HepG2 (cell line): Measurements from ENCODE around the gene DNAJB11. TPM values are rescaled to one million over a fixed set of nuclear protein-coding genes. Genes with fewer than 3 reads are reported as not detected.
A peak's percentile ranks its signal among the peaks of the same experiment; 100 is the strongest.

Experiments used
- ATAC-seq: fragments of 200-7000 bp; cut with Tn5 transposase; 3 replicates; pipeline ENCODE4 v1.9.1; 2020; ENCODE audit warnings: mild to moderate bottlenecking, moderate library complexity
- BruUV-seq: library from RNA; stranded (reverse); fragments of 400-500 nt; replicated peaks from 2 replicates; lab custom pipeline; 2021; lab: Mats Ljungman, UMichigan
- CTCF ChIA-PET: fragments of 300-600 bp; formaldehyde crosslinking; extraction: SDS; loops from one replicate; lab custom pipeline; 2021; ENCODE audit warnings: low total read pairs, inconsistent platforms, low intra/inter-chr PET ratio; lab: Yijun Ruan, JAX
- POLR2A ChIA-PET: fragments of 350-600 bp; sonication (Branson Sonifier 250); formaldehyde crosslinking; loops from one replicate; lab custom pipeline; 2020; ENCODE audit warnings: antibody characterized with exemption, inconsistent platforms; lab: Yijun Ruan, JAX
- DNase-seq: peaks from one replicate; pipeline ENCODE4 v3.0.0-alpha.2; 2015; ENCODE audit warnings: low spot score
- FAIRE-seq: peaks from 3 replicates; lab custom pipeline; 2011; peaks lifted over from hg19 to GRCh38; lab: Jason Lieb, UNC
- H2AFZ ChIP-seq: one replicate; pipeline ENCODE4 v1.6.1; 2011; ENCODE audit warnings: low read length, inconsistent platforms
- H3K27ac ChIP-seq: fragments of 300-600 bp; 3 replicates; pipeline ENCODE4 v1.8.0; 2011; ENCODE audit warnings: mixed run types, mild to moderate bottlenecking, mixed read lengths, low read length, inconsistent platforms; ENCODE audit not compliant: insufficient read depth; ENCODE audit errors: extremely low read length
- H3K27me3 ChIP-seq, 2 experiments: fragments of 200-600 bp in 1 of 2; 2 replicates in 1 of 2; 3 replicates in 1 of 2; pipeline versions ENCODE4 v1.6.0 to v1.8.0; 2011; ENCODE audit warnings: low read length in 2 of 2, mild to moderate bottlenecking in 2 of 2, moderate library complexity in 2 of 2, inconsistent platforms in 1 of 2; ENCODE audit not compliant: insufficient read depth in 2 of 2, control insufficient read depth in 1 of 2
- H3K36me3 ChIP-seq, 2 experiments: fragments of 200-600 bp in 1 of 2; replicated peaks in 1 of 2; 2 replicates in 1 of 2; 3 replicates in 1 of 2; pipeline versions ENCODE4 v1.5.1 to v1.8.0; 2011; ENCODE audit warnings: low read length in 2 of 2, inconsistent platforms in 1 of 2; ENCODE audit not compliant: insufficient read depth in 2 of 2, control insufficient read depth in 1 of 2
- H3K4me1 ChIP-seq: 2 replicates; pipeline ENCODE4 v1.5.1; 2012; ENCODE audit warnings: low read length, inconsistent platforms; ENCODE audit not compliant: insufficient read depth
- H3K4me2 ChIP-seq: 2 replicates; pipeline ENCODE4 v1.6.0; 2011; ENCODE audit warnings: low read depth, low read length, inconsistent platforms
- H3K4me3 ChIP-seq, 3 experiments: fragments of 200-600 bp in 1 of 3; sonication (generic), shearing (Covaris generic) in 1 of 3; replicated peaks in 1 of 3; 2 replicates each; pipeline ENCODE4 v1.5.1; 2011 to 2016; ENCODE audit warnings: low read length in 3 of 3, inconsistent platforms in 2 of 3, low read depth in 2 of 3, mild to moderate bottlenecking in 2 of 3, control low read depth in 1 of 3, mixed read lengths in 1 of 3; ENCODE audit not compliant: insufficient read depth in 1 of 3
- H3K79me2 ChIP-seq: one replicate; pipeline ENCODE4 v1.6.1; 2011; ENCODE audit warnings: low read length, inconsistent platforms; ENCODE audit not compliant: insufficient read depth
- H3K9ac ChIP-seq: 2 replicates; pipeline ENCODE4 v1.6.0; 2011; ENCODE audit warnings: mild to moderate bottlenecking, low read depth, low read length, inconsistent platforms; ENCODE audit not compliant: insufficient read depth
- H3K9me3 ChIP-seq: 2 replicates; pipeline ENCODE4 v1.5.1; 2012; ENCODE audit warnings: mild to moderate bottlenecking, low read length
- H4K20me1 ChIP-seq: 2 replicates; pipeline ENCODE4 v1.6.0; 2011; ENCODE audit warnings: inconsistent platforms, mild to moderate bottlenecking, low read length, moderate library complexity; ENCODE audit not compliant: insufficient read depth
- CTCF ChIP-seq: sonication (generic); formaldehyde crosslinking; IDR thresholded peaks from 2 replicates; pipeline ENCODE4 v1.5.0; 2020; ENCODE audit warnings: mild to moderate bottlenecking, missing genetic modification reagents, moderate library complexity
- MAFF ChIP-seq: IDR thresholded peaks from 2 replicates; pipeline ENCODE4 v1.6.1; 2011; ENCODE audit warnings: low read depth, low read length, improper control_type of control experiment
- MAFK ChIP-seq, 2 experiments: IDR thresholded peaks in 1 of 2; conservative IDR thresholded peaks in 1 of 2; 2 replicates each; pipeline ENCODE4 v1.6.1; 2011; ENCODE audit warnings: improper control_type of control experiment in 2 of 2, low read length in 2 of 2
- NFRKB ChIP-seq: fragments of 450-650 bp; IDR thresholded peaks from 2 replicates; pipeline ENCODE4 v1.6.1; 2017
- STAG1 ChIP-seq: sonication (generic); formaldehyde crosslinking; IDR thresholded peaks from 2 replicates; pipeline ENCODE4 v1.4.0; 2020; ENCODE audit warnings: missing genetic modification reagents
- ZBTB8A ChIP-seq: sonication (generic); formaldehyde crosslinking; IDR thresholded peaks from 2 replicates; pipeline ENCODE4 v1.4.0; 2020; ENCODE audit warnings: mild to moderate bottlenecking, low read depth, missing genetic modification reagents, borderline replicate concordance
- WGBS: methylation state at CpG from one replicate; pipeline ENCODE4 v1.1.6; 2017; ENCODE audit warnings: low lambda C conversion rate; 5-methylcytosine and 5-hydroxymethylcytosine counted together
- in situ Hi-C: cut with HindIII; loops from 2 replicates; pipeline ENCODE4 v1.10.0; 2017; ENCODE audit warnings: low pct_unique_long_range_greater_than_20kb; ENCODE audit not compliant: extremely low pct_ligation_motif_present
- intact Hi-C: fragments of 100-400 bp; cut with micrococcal nuclease; formaldehyde crosslinking; loops from one replicate; pipeline ENCODE4 v1.10.0; 2022; ENCODE audit not compliant: unreplicated experiment
- polyA plus RNA-seq, 8 experiments: library from polyadenylated mRNA; depleted of rRNA in 3 of 8; stranded (reverse) in 7 of 8; unstranded in 1 of 8; fragments of >200 nt; fragmentation: Illumina TruSeq in 4 of 8; extraction: Trizol in 4 of 8; gene quantifications; 2 replicates each; pipeline versions ENCODE4 v1.2.1 to v1.2.3, GENCODE V29; 2011 to 2016; ENCODE audit warnings: low read depth in 4 of 8, missing spikeins in 1 of 8, mixed read lengths in 1 of 8; ENCODE audit not compliant: insufficient read depth in 1 of 8
- total RNA-seq, 5 experiments: library from RNA; depleted of rRNA; stranded (reverse); fragments of >200 nt; fragmentation: Illumina TruSeq; extraction: Trizol; gene quantifications; 2 replicates each; pipeline ENCODE4 v1.2.3, GENCODE V29; 2016; ENCODE audit warnings: low read depth in 1 of 5

Gene DNAJB11
- total and polyA plus RNA-seq, 2 of the 13 experiments (the other 11 are each of a cell fraction or from before 2014, with no cell fraction given) = 41.0 to 132 TPM

- FAIRE-seq = no peak
- Histone ChIP-seq H3K36me3 (peaks cover 1 to 4% of the 10 kb centered on the region in 2 experiments; a peak in 3 of 5 replicates), H4K20me1 (no peaks in the 10 kb centered on the region), H3K79me2 (no peaks in the 10 kb centered on the region), H3K27ac (no peak overlapping the region), H3K9ac (no peak overlapping the region), H3K4me1 (peaks cover 21% of the 10 kb centered on the region), H3K27me3 (no peaks in the 10 kb centered on the region), H2AFZ (no peak overlapping the region), H3K4me3 (no peak overlapping the region), H3K4me2 (no peak overlapping the region), H3K9me3 (no peaks in the 10 kb centered on the region)
- POLR2A ChIA-PET = interaction anchor here (0.7 kb wide), 1 partner anchor 12 kb away, joined by 3 read pairs; no protein-coding TSS in a partner anchor
- CTCF ChIA-PET = no interaction called here
- in situ Hi-C loops = no loop called here
- no peak for DNase-seq
- WGBS = 91% methylated on average over 3 of the region's 3 CpGs
- ATAC-seq = no peak
- BruUV-seq = no TSS peak
- intact Hi-C loops = no loop called here
- TF ChIP-seq MAFF (peak; percentile 87), MAFK (conservative IDR thresholded peaks at IDR 0.05 in 1 of 2, IDR thresholded peaks at IDR 0.05 in 1 of 2; ENCODE audit: low read length in 2 of 2) (peak; percentile 80 to 93), NFRKB (no peak)
Measured at GRCh38 chr3:186549497-186549896, 21.0 kb upstream of the DNAJB11 start.

GRCh38 chr3:186551387-186551786 is 19.1 kb upstream of the DNAJB11 start:
- in situ Hi-C loops = no loop called here
- DNase-seq = no peak

More at GRCh38 chr3:186551387-186551786, 19.1 kb upstream of the DNAJB11 start:
- Histone ChIP-seq H2AFZ (no peak overlapping the region), H3K4me1 (peaks cover 21% of the 10 kb centered on the region), H3K36me3 (peaks cover 3 to 19% of the 10 kb centered on the region in 2 experiments; a peak in 4 of 5 replicates), H3K4me3 (no peak overlapping the region), H4K20me1 (no peaks in the 10 kb centered on the region), H3K27me3 (no peaks in the 10 kb centered on the region), H3K9me3 (no peaks in the 10 kb centered on the region), H3K4me2 (no peak overlapping the region), H3K79me2 (no peaks in the 10 kb centered on the region), H3K9ac (no peak overlapping the region), H3K27ac (no peak overlapping the region)
- no TSS peak for BruUV-seq
- ATAC-seq (peak; percentile 47; the same call in 1 of the 3 replicates), FAIRE-seq (no peak)
- intact Hi-C loops = no loop called here
- ChIA-PET POLR2A (interaction anchor here (0.7 to 1.1 kb wide), 3 partner anchors 17 to 275 kb away, joined by 3 to 5 read pairs (median 3); no protein-coding TSS in a partner anchor), CTCF (no interaction called here)
- TF ChIP-seq CTCF (CRISPR knock-in tag) = peak; percentile 23; the same call in 1 of the 2 replicates
- TF ChIP-seq ZBTB8A (CRISPR knock-in tag) = no peak
- peak; percentile 52 for TF ChIP-seq STAG1 (CRISPR knock-in tag)
- WGBS = 96% methylated on average over 6 of the region's 6 CpGs
